PFSK-1 (cell line): Measurements from ENCODE around the gene DECR2.

Experiments
- POLR2AphosphoS5 ChIP-seq: IDR thresholded peaks from 2 replicates; pipeline ENCODE4 v1.6.1; 2012; ENCODE audit warnings: low read depth, mild to moderate bottlenecking, control low read depth, low read length, moderate library complexity
- SIN3A ChIP-seq: IDR thresholded peaks from 2 replicates; pipeline ENCODE4 v1.6.1; 2012; ENCODE audit warnings: mild to moderate bottlenecking, low read length, moderate library complexity, borderline replicate concordance; ENCODE audit not compliant: insufficient read depth
- TAF1 ChIP-seq: IDR thresholded peaks from 2 replicates; pipeline ENCODE4 v1.6.1; 2012; ENCODE audit warnings: low read length, control low read depth, borderline replicate concordance; ENCODE audit not compliant: insufficient read depth
- TF ChIP-seq, protein P1 (sequence below), 2 experiments: IDR thresholded peaks; 2 replicates each; pipeline versions ENCODE4 v1.6.1 to v1.8.0; 2011 to 2012; ENCODE audit warnings: low read depth in 2 of 2, low read length in 2 of 2, control low read depth in 1 of 2, inconsistent platforms in 1 of 2, mild to moderate bottlenecking in 1 of 2, moderate library complexity in 1 of 2; ENCODE audit not compliant: insufficient read depth in 1 of 2

DNA sequence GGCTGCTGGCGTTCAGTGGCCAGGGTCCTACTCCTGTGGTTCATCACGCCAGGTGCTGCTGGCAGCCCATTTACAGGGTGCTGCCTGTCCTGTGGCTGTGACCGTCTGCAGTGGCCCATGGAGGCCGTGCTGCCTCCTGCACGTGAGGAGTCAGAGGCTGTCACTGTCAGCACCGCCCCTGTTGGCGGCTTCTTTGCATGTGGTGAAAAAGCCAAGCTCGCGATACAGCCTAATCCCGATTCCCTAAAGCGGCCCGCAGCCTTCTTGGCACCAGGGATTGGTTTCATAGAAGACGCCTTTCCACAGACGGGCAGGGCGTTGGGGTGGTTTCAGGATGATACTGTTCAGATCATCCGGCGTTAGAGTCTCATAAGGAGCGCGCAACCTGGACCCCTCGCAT, 59.1 kb downstream of the DECR2 start:
- TF ChIP-seq, protein P1, sequence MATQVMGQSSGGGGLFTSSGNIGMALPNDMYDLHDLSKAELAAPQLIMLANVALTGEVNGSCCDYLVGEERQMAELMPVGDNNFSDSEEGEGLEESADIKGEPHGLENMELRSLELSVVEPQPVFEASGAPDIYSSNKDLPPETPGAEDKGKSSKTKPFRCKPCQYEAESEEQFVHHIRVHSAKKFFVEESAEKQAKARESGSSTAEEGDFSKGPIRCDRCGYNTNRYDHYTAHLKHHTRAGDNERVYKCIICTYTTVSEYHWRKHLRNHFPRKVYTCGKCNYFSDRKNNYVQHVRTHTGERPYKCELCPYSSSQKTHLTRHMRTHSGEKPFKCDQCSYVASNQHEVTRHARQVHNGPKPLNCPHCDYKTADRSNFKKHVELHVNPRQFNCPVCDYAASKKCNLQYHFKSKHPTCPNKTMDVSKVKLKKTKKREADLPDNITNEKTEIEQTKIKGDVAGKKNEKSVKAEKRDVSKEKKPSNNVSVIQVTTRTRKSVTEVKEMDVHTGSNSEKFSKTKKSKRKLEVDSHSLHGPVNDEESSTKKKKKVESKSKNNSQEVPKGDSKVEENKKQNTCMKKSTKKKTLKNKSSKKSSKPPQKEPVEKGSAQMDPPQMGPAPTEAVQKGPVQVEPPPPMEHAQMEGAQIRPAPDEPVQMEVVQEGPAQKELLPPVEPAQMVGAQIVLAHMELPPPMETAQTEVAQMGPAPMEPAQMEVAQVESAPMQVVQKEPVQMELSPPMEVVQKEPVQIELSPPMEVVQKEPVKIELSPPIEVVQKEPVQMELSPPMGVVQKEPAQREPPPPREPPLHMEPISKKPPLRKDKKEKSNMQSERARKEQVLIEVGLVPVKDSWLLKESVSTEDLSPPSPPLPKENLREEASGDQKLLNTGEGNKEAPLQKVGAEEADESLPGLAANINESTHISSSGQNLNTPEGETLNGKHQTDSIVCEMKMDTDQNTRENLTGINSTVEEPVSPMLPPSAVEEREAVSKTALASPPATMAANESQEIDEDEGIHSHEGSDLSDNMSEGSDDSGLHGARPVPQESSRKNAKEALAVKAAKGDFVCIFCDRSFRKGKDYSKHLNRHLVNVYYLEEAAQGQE (IDR thresholded peaks at IDR 0.05; ENCODE audit: insufficient read depth in 1 of 2, low read depth in 2 of 2, low read length in 2 of 2) = no peak
- TF ChIP-seq POLR2AphosphoS5 = no peak
- TF ChIP-seq TAF1 = no peak
- no peak for TF ChIP-seq SIN3A
